Calu3 (cell line): Measurements from ENCODE around the gene NBEAL2. TPM values are rescaled to one million over a fixed set of nuclear protein-coding genes. Genes with fewer than 3 reads are reported as not detected.

Experiments
- BruUV-seq: library from RNA; stranded (reverse); fragments of 400-500 nt; replicated peaks from 2 replicates; lab custom pipeline; 2021; lab: Mats Ljungman, UMichigan
- CTCF ChIA-PET: fragments of 300-600 bp; sonication (Branson Sonifier 250); formaldehyde crosslinking; loops from one replicate; lab custom pipeline; 2022; ENCODE audit warnings: antibody characterized with exemption; lab: Charles Lee
- DNase-seq: peaks from one replicate; pipeline ENCODE4 v3.0.0; 2022
- H3K27ac Mint-ChIP-seq: one replicate; pipeline ENCODE4 v1.8.0; 2022; ENCODE audit warnings: mixed read lengths; ENCODE audit not compliant: unreplicated experiment
- H3K27me3 Mint-ChIP-seq: one replicate; pipeline ENCODE4 v1.8.0; 2022; ENCODE audit warnings: mixed read lengths; ENCODE audit not compliant: unreplicated experiment
- H3K36me3 Mint-ChIP-seq: one replicate; pipeline ENCODE4 v1.8.0; 2022; ENCODE audit warnings: mild to moderate bottlenecking, moderate library complexity, mixed read lengths; ENCODE audit not compliant: insufficient read depth, unreplicated experiment
- H3K4me1 Mint-ChIP-seq: one replicate; pipeline ENCODE4 v1.8.0; 2022; ENCODE audit warnings: mild to moderate bottlenecking, low read depth, mixed read lengths; ENCODE audit not compliant: unreplicated experiment
- H3K4me3 Mint-ChIP-seq: one replicate; pipeline ENCODE4 v1.8.0; 2022; ENCODE audit warnings: mild to moderate bottlenecking, low read depth, moderate library complexity, mixed read lengths; ENCODE audit not compliant: unreplicated experiment
- H3K9me3 Mint-ChIP-seq: one replicate; pipeline ENCODE4 v1.8.0; 2022; ENCODE audit warnings: low read depth, mixed read lengths; ENCODE audit not compliant: unreplicated experiment
- CTCF ChIP-seq: fragments of 200-600 bp; IDR thresholded peaks from one replicate; pipeline ENCODE4 v1.8.0; 2022; ENCODE audit warnings: antibody characterized with exemption; ENCODE audit not compliant: unreplicated experiment
- intact Hi-C: fragments of 100-400 bp; cut with micrococcal nuclease; formaldehyde crosslinking; loops from one replicate; pipeline ENCODE4 v1.10.0; 2022; ENCODE audit not compliant: unreplicated experiment
- total RNA-seq: library from RNA; stranded (reverse); gene quantifications from 2 replicates; pipeline ENCODE4 v1.2.3, GENCODE V29; 2022

Gene NBEAL2
- total RNA-seq, 1 experiment from 2014 or later, result 143 TPM

GRCh38 chr3:47054412-47054811 is 74.9 kb downstream of the NBEAL2 start:
- intact Hi-C loops, result no loop called here
- Mint-ChIP-seq H3K27me3 (no peaks in the 10 kb centered on the region), H3K4me1 (no peaks in the 10 kb centered on the region), H3K9me3 (no peaks in the 10 kb centered on the region), H3K4me3 (no peak overlapping the region), H3K36me3 (peaks cover 14% of the 10 kb centered on the region), H3K27ac (no peak overlapping the region)
- CTCF ChIA-PET, result interaction anchor here (0.6 kb wide), 1 partner anchor 270 kb away, joined by 3 read pairs; no protein-coding TSS in a partner anchor
- TF ChIP-seq CTCF, result no peak
- DNase-seq, result no peak
- BruUV-seq, result no TSS peak

- no peak for DNase-seq
- Mint-ChIP-seq H3K27ac (no peak overlapping the region), H3K27me3 (no peaks in the 10 kb centered on the region), H3K9me3 (no peaks in the 10 kb centered on the region), H3K4me1 (no peaks in the 10 kb centered on the region), H3K36me3 (peaks cover 10% of the 10 kb centered on the region), H3K4me3 (no peak overlapping the region)
- CTCF ChIA-PET, result interaction anchor here (0.6 kb wide), 1 partner anchor 132 kb away, joined by 3 read pairs; no protein-coding TSS in a partner anchor
- BruUV-seq, result no TSS peak
- intact Hi-C loops, result no loop called here
- TF ChIP-seq CTCF, result no peak
Observed at GRCh38 chr3:47056705-47057104, 77.2 kb downstream of the NBEAL2 start.

- DNase-seq, result no peak
- TF ChIP-seq CTCF, result no peak
- no TSS peak for BruUV-seq
- H3K9me3 Mint-ChIP-seq, result no peaks in the 10 kb centered on the region
- peaks cover 10% of the 10 kb centered on the region for H3K36me3 Mint-ChIP-seq
- H3K27ac Mint-ChIP-seq, result no peak overlapping the region
- H3K4me1 Mint-ChIP-seq, result no peaks in the 10 kb centered on the region
- H3K4me3 Mint-ChIP-seq, result no peak overlapping the region
- intact Hi-C loops, result no loop called here
- CTCF ChIA-PET, result no interaction called here
- no peaks in the 10 kb centered on the region for H3K27me3 Mint-ChIP-seq
Observed at GRCh38 chr3:47057212-47057671, 77.8 kb downstream of the NBEAL2 start.

Other genes with a start within 250 kb of the NBEAL2 start
- not detected in 2 replicates for gene MYL3, start 116.2 kb upstream of the NBEAL2 start, total RNA-seq
- gene PTH1R, start 101.9 kb upstream of the NBEAL2 start, total RNA-seq, result not detected in 2 replicates
- gene CCDC12, start 2.9 kb upstream of the NBEAL2 start, total RNA-seq, result 47.3 and 47.5 TPM in 2 replicates
- gene SETD2, start 184.4 kb downstream of the NBEAL2 start, total RNA-seq, result 35.2 and 39.2 TPM in 2 replicates